ENCODE data around the gene KRT9. TPM values are rescaled to one million over a fixed set of nuclear protein-coding genes. Genes with fewer than 3 reads are reported as not detected.

Gene KRT9
- total and polyA plus RNA-seq, 2 experiments from 2014 or later = not detected

GRCh38 chr17:41589301-41589700 lies 17.4 kb upstream of the KRT9 start:
- Histone ChIP-seq H3K36me3 (replicated peaks; ENCODE audit: insufficient read depth, low read depth) (no peaks in the 10 kb centered on the region), H3K79me2 (no peaks in the 10 kb centered on the region), H3K4me3 (no peak overlapping the region), H3K27ac (no peak overlapping the region), H3K4me1 (ENCODE audit: insufficient read depth) (no peaks in the 10 kb centered on the region), H3K9me3 (ENCODE audit: low read depth) (no peaks in the 10 kb centered on the region), H4K20me1 (ENCODE audit: insufficient read depth, poor library complexity, severe bottlenecking) (no peaks in the 10 kb centered on the region), H3K9me2 (replicated peaks; ENCODE audit: insufficient read depth) (no peaks in the 10 kb centered on the region), H3K27me3 (no peaks in the 10 kb centered on the region), H2AFZ (no peak overlapping the region), H3K4me2 (no peak overlapping the region)
- TF ChIP-seq EZH2 (IDR thresholded peaks at IDR 0.05; ENCODE audit: borderline replicate concordance) (no peak), EZH2phosphoT487 (IDR thresholded peaks at IDR 0.05; ENCODE audit: low read depth, severe bottlenecking, unreplicated experiment) (no peak), CTCF (IDR thresholded peaks at IDR 0.05; ENCODE audit: poor library complexity) (no peak)
- WGBS (ENCODE audit: low lambda C conversion rate, missing lambda C conversion rate) = 70% methylated on average over 3 of the region's 3 CpGs
- DNase-seq (ENCODE audit: low spot score) = no peak

- Histone ChIP-seq H3K9me2 (replicated peaks; ENCODE audit: insufficient read depth) (no peaks in the 10 kb centered on the region), H4K20me1 (ENCODE audit: insufficient read depth, poor library complexity, severe bottlenecking) (no peaks in the 10 kb centered on the region), H3K4me1 (ENCODE audit: insufficient read depth) (no peaks in the 10 kb centered on the region), H3K27me3 (no peaks in the 10 kb centered on the region), H3K36me3 (replicated peaks; ENCODE audit: insufficient read depth, low read depth) (no peaks in the 10 kb centered on the region), H3K4me3 (no peak overlapping the region), H3K27ac (no peak overlapping the region), H3K9me3 (ENCODE audit: low read depth) (no peaks in the 10 kb centered on the region), H3K4me2 (no peak overlapping the region), H3K79me2 (no peaks in the 10 kb centered on the region), H2AFZ (no peak overlapping the region)
- WGBS (ENCODE audit: low lambda C conversion rate, missing lambda C conversion rate) = 71% methylated on average over 7 of the region's 8 CpGs
- DNase-seq (ENCODE audit: low spot score) = no peak
- TF ChIP-seq CTCF (IDR thresholded peaks at IDR 0.05; ENCODE audit: poor library complexity) (no peak), EZH2 (IDR thresholded peaks at IDR 0.05; ENCODE audit: borderline replicate concordance) (no peak), EZH2phosphoT487 (IDR thresholded peaks at IDR 0.05; ENCODE audit: low read depth, severe bottlenecking, unreplicated experiment) (no peak)
Observed at GRCh38 chr17:41588126-41588810, 16.4 kb upstream of the KRT9 start.

- Histone ChIP-seq H3K9me2 (replicated peaks; ENCODE audit: insufficient read depth) (no peaks in the 10 kb centered on the region), H3K4me1 (ENCODE audit: insufficient read depth) (no peaks in the 10 kb centered on the region), H3K36me3 (replicated peaks; ENCODE audit: insufficient read depth, low read depth) (no peaks in the 10 kb centered on the region), H4K20me1 (ENCODE audit: insufficient read depth, poor library complexity, severe bottlenecking) (no peaks in the 10 kb centered on the region), H3K4me2 (no peak within 1 kb of the TSS), H3K27me3 (no peaks in the 10 kb centered on the region), H3K79me2 (no peaks in the 10 kb centered on the region), H3K27ac (no peak within 1 kb of the TSS), H2AFZ (no peak within 1 kb of the TSS), H3K4me3 (no peak within 1 kb of the TSS), H3K9me3 (ENCODE audit: low read depth) (no peaks in the 10 kb centered on the region)
- DNase-seq (ENCODE audit: low spot score) = no peak
- TF ChIP-seq CTCF (IDR thresholded peaks at IDR 0.05; ENCODE audit: poor library complexity) (no peak), EZH2 (IDR thresholded peaks at IDR 0.05; ENCODE audit: borderline replicate concordance) (no peak), EZH2phosphoT487 (IDR thresholded peaks at IDR 0.05; ENCODE audit: low read depth, severe bottlenecking, unreplicated experiment) (no peak)
- 82% methylated on average over 15 of the region's 15 CpGs for WGBS (ENCODE audit: low lambda C conversion rate, missing lambda C conversion rate)
Observed at GRCh38 chr17:41586863-41587495, 15.1 kb upstream of the KRT9 start, which contains the start of gene KRT14. KRT14 (minus strand) TSS chr17:41586895; CDS start chr17:41586834, 61 bp downstream.

Measured in hepatocyte (in vitro differentiated cells).